NCI-H1105 treated with DMSO at 0.1 percent for 48 hours (cell line): ENCODE results near the gene FTH1.
"Not testable (repeated sequence)": the region's sequence is repeated elsewhere in the genome, so short reads cannot be mapped to it uniquely, and the experiment has no call there.

ENCODE experiments used
- DNase-seq: peaks from one replicate; lab custom pipeline; 2025; lab: John Stamatoyannopoulos, UW

Gene FTH1

GRCh38 chr11:61978703-61979661 is 11.5 kb upstream of the FTH1 start:
- no peak for DNase-seq

- DNase-seq = no peak
Measured at GRCh38 chr11:61976813-61977475, 9.5 kb upstream of the FTH1 start.

- DNase-seq = no peak
Measured at GRCh38 chr11:61976420-61976800, 9.0 kb upstream of the FTH1 start.

- DNase-seq = no peak
Measured at GRCh38 chr11:61975638-61976419, 8.4 kb upstream of the FTH1 start.

GRCh38 chr11:61974766-61975631 is 7.6 kb upstream of the FTH1 start:
- peak; percentile 19 for DNase-seq

- DNase-seq = no peak
Measured at GRCh38 chr11:61973476-61974162, 6.2 kb upstream of the FTH1 start.

GRCh38 chr11:61972672-61973475 is 5.4 kb upstream of the FTH1 start:
- DNase-seq = no peak

- DNase-seq = no peak
Measured at GRCh38 chr11:61972112-61972671, 4.8 kb upstream of the FTH1 start.

- peak; percentile 84 for DNase-seq
Measured at GRCh38 chr11:61971248-61972111, 4.0 kb upstream of the FTH1 start.

GRCh38 chr11:61969838-61970662 is 2.6 kb upstream of the FTH1 start:
- no peak for DNase-seq

GRCh38 chr11:61969391-61969758 is 1.9 kb upstream of the FTH1 start:
- no peak for DNase-seq

- DNase-seq = no peak
Measured at GRCh38 chr11:61968758-61969390, 1.4 kb upstream of the FTH1 start.

GRCh38 chr11:61967924-61968757 is 707 bp upstream of the FTH1 start:
- peak; percentile 71 for DNase-seq

GRCh38 chr11:61966734-61967115 is 709 bp downstream of the FTH1 start:
- DNase-seq = no peak

GRCh38 chr11:61964666-61965271 is 2.7 kb downstream of the FTH1 start:
- not testable (repeated sequence) for DNase-seq

GRCh38 chr11:61964058-61964665 is 3.3 kb downstream of the FTH1 start:
- no peak for DNase-seq
